RWPE2 (cell line): ENCODE measurements around the gene PARN.

Experiments used
- ATAC-seq: fragments of 200-7000 bp; cut with Tn5 transposase; 3 replicates; pipeline ENCODE4 v1.9.1; 2021; ENCODE audit warnings: low read depth
- DNase-seq: peaks from one replicate; pipeline ENCODE4 v3.0.0-alpha.2; 2020; ENCODE audit warnings: low spot score
- H3K27ac ChIP-seq: fragments of 450-650 bp; 2 replicates; pipeline ENCODE4 v1.5.1; 2017; ENCODE audit warnings: mild to moderate bottlenecking; ENCODE audit not compliant: poor library complexity, severe bottlenecking
- H3K27me3 ChIP-seq: fragments of 250-450 bp; sonication (Bioruptor Pico); 2 replicates; pipeline ENCODE4 v1.5.1; 2021; ENCODE audit warnings: mild to moderate bottlenecking, moderate library complexity; ENCODE audit not compliant: insufficient read depth, poor library complexity, severe bottlenecking
- H3K36me3 ChIP-seq: fragments of 250-450 bp; sonication (Bioruptor Pico); 2 replicates; pipeline ENCODE4 v1.5.1; 2020; ENCODE audit warnings: low read depth, mild to moderate bottlenecking, moderate library complexity
- H3K4me1 ChIP-seq: fragments of 250-450 bp; sonication (Bioruptor Pico); 2 replicates; pipeline ENCODE4 v1.5.1; 2021; ENCODE audit warnings: mild to moderate bottlenecking, moderate library complexity; ENCODE audit not compliant: insufficient read depth, poor library complexity, severe bottlenecking
- H3K4me3 ChIP-seq: fragments of 250-450 bp; sonication (Bioruptor Pico); 2 replicates; pipeline ENCODE4 v1.5.1; 2021; ENCODE audit warnings: mild to moderate bottlenecking, moderate library complexity; ENCODE audit not compliant: severe bottlenecking
- H3K9me3 ChIP-seq: fragments of 250-450 bp; sonication (Bioruptor Pico); 2 replicates; pipeline ENCODE4 v1.5.1; 2021; ENCODE audit warnings: mild to moderate bottlenecking, moderate library complexity; ENCODE audit not compliant: severe bottlenecking
- CTCF ChIP-seq: fragments of 450-650 bp; IDR thresholded peaks from one replicate; pipeline ENCODE4 v1.5.1; 2017; ENCODE audit warnings: mild to moderate bottlenecking, moderate library complexity; ENCODE audit not compliant: poor library complexity, severe bottlenecking

Gene PARN

GRCh38 chr16:14499110-14499509 is 130.9 kb downstream of the PARN start:
- H3K9me3 ChIP-seq: no peaks in the 10 kb centered on the region
- no peaks in the 10 kb centered on the region for H3K36me3 ChIP-seq
- TF ChIP-seq CTCF: no peak
- no peak for ATAC-seq
- H3K27ac ChIP-seq: no peak overlapping the region
- no peaks in the 10 kb centered on the region for H3K27me3 ChIP-seq
- H3K4me1 ChIP-seq: peaks cover 44% of the 10 kb centered on the region
- no peak overlapping the region for H3K4me3 ChIP-seq
- no peak for DNase-seq

- no peak overlapping the region for H3K27ac ChIP-seq
- H3K4me1 ChIP-seq: peaks cover 27% of the 10 kb centered on the region
These were observed 132.6 kb downstream of the PARN start for GRCh38 chr16:14497245-14498082.

GRCh38 chr16:14496786-14497185 is 133.3 kb downstream of the PARN start:
- TF ChIP-seq CTCF: no peak
- Histone ChIP-seq H3K4me1 (peaks cover 20% of the 10 kb centered on the region), H3K9me3 (no peaks in the 10 kb centered on the region), H3K27ac (no peak overlapping the region), H3K36me3 (no peaks in the 10 kb centered on the region), H3K27me3 (no peaks in the 10 kb centered on the region), H3K4me3 (no peak overlapping the region)
- DNase-seq (no peak), ATAC-seq (no peak)

More at GRCh38 chr16:14497245-14498082, 132.6 kb downstream of the PARN start:
- Histone ChIP-seq H3K27me3 (no peaks in the 10 kb centered on the region), H3K9me3 (no peaks in the 10 kb centered on the region), H3K36me3 (no peaks in the 10 kb centered on the region), H3K4me3 (no peak overlapping the region)
- TF ChIP-seq CTCF: no peak
- ATAC-seq: no peak
- no peak for DNase-seq

- Histone ChIP-seq H3K27ac (no peak overlapping the region), H3K4me1 (peaks cover 15% of the 10 kb centered on the region), H3K4me3 (no peak overlapping the region), H3K27me3 (no peaks in the 10 kb centered on the region), H3K9me3 (no peaks in the 10 kb centered on the region), H3K36me3 (no peaks in the 10 kb centered on the region)
- DNase-seq (no peak), ATAC-seq (no peak)
- no peak for TF ChIP-seq CTCF
These were observed 133.9 kb downstream of the PARN start for GRCh38 chr16:14496047-14496770.
